HEK293 (cell line): ENCODE data around the gene WDCP.

Source experiments
- CTCF ChIP-seq: fragments of 450-650 bp; formaldehyde crosslinking; IDR thresholded peaks from 2 replicates; pipeline ENCODE4 v1.5.1; 2016; ENCODE audit warnings: missing biosample characterization, missing genetic modification characterization
- REST ChIP-seq: fragments of 450-650 bp; formaldehyde crosslinking; IDR thresholded peaks from 2 replicates; pipeline ENCODE4 v1.5.1; 2016; ENCODE audit warnings: missing biosample characterization, missing genetic modification characterization
- ZNF175 ChIP-seq: fragments of 450-650 bp; formaldehyde crosslinking; IDR thresholded peaks from 2 replicates; pipeline ENCODE4 v1.5.1; 2016; ENCODE audit warnings: missing biosample characterization, missing genetic modification characterization
- ZNF24 ChIP-seq: fragments of 450-650 bp; formaldehyde crosslinking; IDR thresholded peaks from 2 replicates; pipeline ENCODE4 v1.5.1; 2016; ENCODE audit warnings: missing biosample characterization, missing genetic modification characterization
- ZNF404 ChIP-seq: fragments of 450-650 bp; formaldehyde crosslinking; IDR thresholded peaks from 2 replicates; pipeline ENCODE4 v1.5.1; 2017; ENCODE audit warnings: missing biosample characterization, missing genetic modification characterization
- ZNF580 ChIP-seq: fragments of 450-650 bp; formaldehyde crosslinking; IDR thresholded peaks from 2 replicates; pipeline ENCODE4 v1.5.1; 2016; ENCODE audit warnings: missing biosample characterization, missing genetic modification characterization
- ZNF629 ChIP-seq: fragments of 450-650 bp; formaldehyde crosslinking; IDR thresholded peaks from 2 replicates; pipeline ENCODE4 v1.5.1; 2017; ENCODE audit warnings: missing biosample characterization, missing genetic modification characterization
- ZNF660 ChIP-seq: fragments of 450-650 bp; IDR thresholded peaks from 2 replicates; pipeline ENCODE4 v1.5.1; 2018; ENCODE audit warnings: missing biosample characterization, mild to moderate bottlenecking, missing genetic modification characterization
- ZNF843 ChIP-seq: fragments of 450-650 bp; formaldehyde crosslinking; IDR thresholded peaks from 2 replicates; pipeline ENCODE4 v1.5.1; 2016; ENCODE audit warnings: missing biosample characterization, missing genetic modification characterization
- TF ChIP-seq, protein P1 (sequence below): fragments of 450-650 bp; formaldehyde crosslinking; IDR thresholded peaks from 2 replicates; pipeline ENCODE4 v1.5.1; 2016; ENCODE audit warnings: missing biosample characterization, missing genetic modification characterization

DNA sequence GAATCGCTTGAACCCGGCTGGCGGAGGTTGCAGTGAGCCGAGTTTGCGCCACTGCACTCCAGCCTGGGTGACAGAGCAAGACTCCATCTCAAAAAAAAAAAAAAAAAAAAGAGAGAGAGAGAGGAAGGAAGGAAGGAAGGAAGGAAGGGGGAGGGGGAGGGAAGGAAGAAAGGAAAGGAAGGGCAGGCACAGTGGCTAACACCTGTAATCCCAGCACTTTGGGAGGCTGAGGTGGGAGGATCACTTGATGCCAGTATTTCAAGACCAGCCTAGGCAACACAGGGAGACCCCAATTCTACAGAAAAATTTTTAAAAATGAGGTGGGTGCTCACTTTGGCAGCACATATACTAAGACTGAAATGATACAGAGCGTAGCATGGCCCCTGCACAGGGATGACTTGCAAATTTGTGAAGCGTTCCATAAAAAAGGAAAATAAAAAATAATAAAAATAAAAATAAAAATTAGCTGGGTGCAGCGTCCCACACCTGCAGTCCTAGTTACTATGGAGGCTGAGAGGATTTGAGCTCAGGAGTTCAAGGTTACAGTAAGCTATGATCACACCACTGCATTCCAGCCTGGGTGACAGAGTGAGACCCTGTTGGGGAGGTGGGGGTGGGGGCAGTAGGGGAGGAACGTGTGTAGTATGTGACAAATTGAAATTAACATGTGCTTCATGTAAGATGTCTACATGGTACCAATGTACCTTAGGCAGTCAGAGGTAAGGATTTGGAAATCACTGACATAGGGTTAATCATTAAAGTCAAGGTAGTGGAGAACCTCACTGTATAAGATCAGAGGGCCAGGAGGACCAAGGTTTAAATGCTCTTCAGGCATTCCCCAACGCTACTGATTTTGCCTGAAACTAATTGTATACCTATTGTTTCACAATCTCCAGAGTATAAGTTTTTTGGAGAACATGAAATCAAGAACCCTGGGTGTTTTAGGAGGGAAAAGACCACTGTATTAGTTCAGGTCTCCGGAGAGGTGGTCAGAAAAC is 1.4 kb downstream of the WDCP start:
- TF ChIP-seq ZNF580 (tag by site-specific recombination) (no peak), ZNF843 (tag by site-specific recombination) (no peak), ZNF175 (no peak), ZNF629 (tag by site-specific recombination) (no peak), ZNF660 (no peak), ZNF24 (tag by site-specific recombination) (no peak), ZNF404 (tag by site-specific recombination) (no peak), CTCF (tag by site-specific recombination) (no peak), REST (tag by site-specific recombination) (no peak)
- TF ChIP-seq, protein P1, sequence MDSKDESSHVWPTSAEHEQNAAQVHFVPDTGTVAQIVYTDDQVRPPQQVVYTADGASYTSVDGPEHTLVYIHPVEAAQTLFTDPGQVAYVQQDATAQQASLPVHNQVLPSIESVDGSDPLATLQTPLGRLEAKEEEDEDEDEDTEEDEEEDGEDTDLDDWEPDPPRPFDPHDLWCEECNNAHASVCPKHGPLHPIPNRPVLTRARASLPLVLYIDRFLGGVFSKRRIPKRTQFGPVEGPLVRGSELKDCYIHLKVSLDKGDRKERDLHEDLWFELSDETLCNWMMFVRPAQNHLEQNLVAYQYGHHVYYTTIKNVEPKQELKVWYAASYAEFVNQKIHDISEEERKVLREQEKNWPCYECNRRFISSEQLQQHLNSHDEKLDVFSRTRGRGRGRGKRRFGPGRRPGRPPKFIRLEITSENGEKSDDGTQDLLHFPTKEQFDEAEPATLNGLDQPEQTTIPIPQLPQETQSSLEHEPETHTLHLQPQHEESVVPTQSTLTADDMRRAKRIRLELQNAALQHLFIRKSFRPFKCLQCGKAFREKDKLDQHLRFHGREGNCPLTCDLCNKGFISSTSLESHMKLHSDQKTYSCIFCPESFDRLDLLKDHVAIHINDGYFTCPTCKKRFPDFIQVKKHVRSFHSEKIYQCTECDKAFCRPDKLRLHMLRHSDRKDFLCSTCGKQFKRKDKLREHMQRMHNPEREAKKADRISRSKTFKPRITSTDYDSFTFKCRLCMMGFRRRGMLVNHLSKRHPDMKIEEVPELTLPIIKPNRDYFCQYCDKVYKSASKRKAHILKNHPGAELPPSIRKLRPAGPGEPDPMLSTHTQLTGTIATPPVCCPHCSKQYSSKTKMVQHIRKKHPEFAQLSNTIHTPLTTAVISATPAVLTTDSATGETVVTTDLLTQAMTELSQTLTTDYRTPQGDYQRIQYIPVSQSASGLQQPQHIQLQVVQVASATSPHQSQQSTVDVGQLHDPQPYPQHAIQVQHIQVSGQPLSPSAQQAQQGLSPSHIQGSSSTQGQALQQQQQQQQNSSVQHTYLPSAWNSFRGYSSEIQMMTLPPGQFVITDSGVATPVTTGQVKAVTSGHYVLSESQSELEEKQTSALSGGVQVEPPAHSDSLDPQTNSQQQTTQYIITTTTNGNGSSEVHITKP (tag by site-specific recombination) = no peak
